Activated CD4-positive, alpha-beta T cell treated with anti-CD3 and anti-CD28 coated beads, Interleukin-2, amount 10 ng/mL, durations not matched to agents 24 days and 14 days (primary cell): ENCODE results near the gene LDHD. TPM values are rescaled to one million over a fixed set of nuclear protein-coding genes. Genes with fewer than 3 reads are reported as not detected.

Source experiments
- DNase-seq: peaks from one replicate; pipeline ENCODE4 v3.0.0; 2022
- H3K27ac Mint-ChIP-seq: one replicate; pipeline ENCODE4 v1.8.0; 2022; ENCODE audit warnings: mild to moderate bottlenecking, mixed read lengths
- H3K27me3 Mint-ChIP-seq: one replicate; pipeline ENCODE4 v1.8.0; 2022; ENCODE audit warnings: mixed read lengths
- H3K36me3 Mint-ChIP-seq: one replicate; pipeline ENCODE4 v1.8.0; 2022; ENCODE audit warnings: low read depth, mild to moderate bottlenecking, mixed read lengths
- H3K4me1 Mint-ChIP-seq: one replicate; pipeline ENCODE4 v1.8.0; 2021; ENCODE audit warnings: mixed read lengths
- H3K4me3 Mint-ChIP-seq: one replicate; pipeline ENCODE4 v1.8.0; 2022; ENCODE audit warnings: mild to moderate bottlenecking, moderate library complexity, mixed read lengths
- H3K9me3 Mint-ChIP-seq: one replicate; pipeline ENCODE4 v1.8.0; 2021; ENCODE audit warnings: mixed read lengths
- intact Hi-C: fragments of 100-400 bp; cut with micrococcal nuclease; formaldehyde crosslinking; loops from one replicate; pipeline ENCODE4 v1.15.1; 2023
- total RNA-seq: library from RNA; stranded (reverse); gene quantifications from 2 replicates; pipeline ENCODE4 v1.2.3, GENCODE V29; 2022

LDHD gene
- total RNA-seq, 1 donor from 2014 or later, result 0.09 TPM

- Mint-ChIP-seq H3K36me3 (peaks cover 19% of the 10 kb centered on the region), H3K9me3 (no peaks in the 10 kb centered on the region), H3K4me3 (no peak overlapping the region), H3K4me1 (peaks cover 40% of the 10 kb centered on the region), H3K27ac (peak overlapping the region; percentile 25), H3K27me3 (no peaks in the 10 kb centered on the region)
- intact Hi-C loops, result no loop called here
- no peak for DNase-seq
Observed at GRCh38 chr16:75088216-75088615, 28.4 kb downstream of the LDHD start.

GRCh38 chr16:75087375-75087979 is 29.1 kb downstream of the LDHD start:
- Mint-ChIP-seq H3K4me1 (peaks cover 40% of the 10 kb centered on the region), H3K36me3 (peaks cover 20% of the 10 kb centered on the region), H3K9me3 (no peaks in the 10 kb centered on the region), H3K27me3 (no peaks in the 10 kb centered on the region), H3K4me3 (no peak overlapping the region), H3K27ac (no peak overlapping the region)
- intact Hi-C loops, result no loop called here
- DNase-seq, result no peak

DNA sequence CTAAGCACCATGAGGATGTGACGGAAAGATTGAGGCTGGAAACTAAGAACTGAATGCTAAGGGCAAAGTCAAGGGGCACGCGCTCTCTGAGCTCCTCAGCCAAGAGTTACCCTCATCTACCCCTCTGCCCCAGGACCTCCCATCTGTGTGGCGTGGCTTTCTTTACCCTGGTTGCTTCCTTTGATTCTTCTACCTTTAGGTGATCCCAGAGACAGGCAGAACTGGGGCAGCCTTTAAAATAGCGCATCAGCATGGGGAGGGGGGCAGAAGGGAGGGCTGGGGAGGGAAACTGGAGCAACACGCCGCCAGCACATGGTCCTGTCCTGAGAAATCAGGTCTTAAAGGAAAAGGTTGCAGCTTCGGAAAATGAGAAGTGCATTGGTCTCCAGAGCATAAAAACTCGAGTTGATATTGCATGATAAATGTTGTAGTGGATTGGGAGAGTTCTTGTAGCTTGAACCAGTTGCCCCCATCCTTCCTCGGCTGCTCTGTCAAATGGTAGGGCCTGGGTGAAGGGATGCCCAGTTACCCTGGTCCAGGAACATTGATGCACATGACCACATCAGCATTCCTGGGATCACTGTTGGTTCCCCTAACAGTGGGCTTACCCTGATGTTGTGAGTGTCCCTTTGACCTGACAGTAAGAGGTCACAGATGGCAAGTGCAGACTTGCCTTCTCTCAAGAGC is 29.7 kb downstream of the LDHD start:
- Mint-ChIP-seq H3K27ac (peak overlapping the region; percentile 44), H3K27me3 (no peaks in the 10 kb centered on the region), H3K9me3 (no peaks in the 10 kb centered on the region), H3K4me1 (peaks cover 39% of the 10 kb centered on the region), H3K4me3 (no peak overlapping the region), H3K36me3 (peaks cover 22% of the 10 kb centered on the region)
- intact Hi-C loops, result no loop called here
- no peak for DNase-seq

DNA sequence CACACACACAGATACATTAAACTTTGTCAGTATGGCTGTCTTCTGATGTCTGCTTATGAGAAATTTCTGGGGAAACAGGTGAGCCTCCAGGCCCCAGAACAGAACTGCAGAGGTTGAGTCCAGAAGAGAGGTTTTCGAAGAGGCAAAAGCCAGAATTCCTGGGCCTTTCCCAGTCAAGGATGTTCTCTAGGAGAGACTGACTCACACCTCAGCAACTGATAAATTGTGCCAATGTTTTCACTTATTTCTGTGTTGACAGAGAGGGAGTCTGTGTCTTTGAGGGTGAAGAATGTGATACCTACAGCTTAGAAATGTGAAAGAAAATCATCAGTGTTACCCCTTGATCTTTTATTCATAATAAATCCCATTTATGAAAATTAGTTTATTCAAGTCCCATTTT is 30.3 kb downstream of the LDHD start:
- Mint-ChIP-seq H3K27ac (no peak overlapping the region), H3K27me3 (no peaks in the 10 kb centered on the region)

GRCh38 chr16:75085556-75085955 is 31.0 kb downstream of the LDHD start:
- intact Hi-C loops, result no loop called here
- H3K27me3 Mint-ChIP-seq, result no peaks in the 10 kb centered on the region
- no peak for DNase-seq
- no peaks in the 10 kb centered on the region for H3K9me3 Mint-ChIP-seq
- H3K36me3 Mint-ChIP-seq, result peaks cover 23% of the 10 kb centered on the region
- no peak overlapping the region for H3K27ac Mint-ChIP-seq
- no peak overlapping the region for H3K4me3 Mint-ChIP-seq
- H3K4me1 Mint-ChIP-seq, result peaks cover 42% of the 10 kb centered on the region

More for the DNA sequence above, 30.3 kb downstream of the LDHD start:
- Mint-ChIP-seq H3K4me1 (peaks cover 41% of the 10 kb centered on the region), H3K9me3 (no peaks in the 10 kb centered on the region), H3K36me3 (peaks cover 22% of the 10 kb centered on the region), H3K4me3 (no peak overlapping the region)
- intact Hi-C loops, result no loop called here
- DNase-seq, result no peak

DNA sequence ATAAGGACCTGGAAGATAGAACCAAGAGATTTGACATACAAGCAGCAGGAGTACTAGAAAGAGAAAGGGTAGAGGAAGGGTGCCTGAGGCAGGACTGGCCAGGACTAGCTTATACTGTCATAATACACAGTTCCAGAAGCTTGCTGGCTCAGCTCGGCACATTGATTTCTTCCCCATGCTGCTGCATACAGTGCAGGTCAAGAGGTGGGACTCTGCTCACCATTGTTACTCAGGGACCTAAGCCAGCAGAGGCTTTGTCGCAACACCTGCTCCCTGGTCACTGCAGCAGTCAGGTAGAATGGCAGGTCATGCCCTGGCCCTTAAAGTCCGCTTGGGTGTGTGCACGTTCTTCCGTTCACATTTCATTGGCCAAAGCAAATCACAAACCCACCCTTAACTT is 32.8 kb downstream of the LDHD start:
- Mint-ChIP-seq H3K4me1 (peaks cover 34% of the 10 kb centered on the region), H3K4me3 (no peak overlapping the region), H3K27ac (no peak overlapping the region), H3K36me3 (peaks cover 25% of the 10 kb centered on the region), H3K27me3 (no peaks in the 10 kb centered on the region), H3K9me3 (peaks cover under 1% of the 10 kb centered on the region)
- DNase-seq, result no peak
- intact Hi-C loops, result no loop called here

GRCh38 chr16:75081179-75081859 is 35.3 kb downstream of the LDHD start:
- Mint-ChIP-seq H3K27me3 (no peaks in the 10 kb centered on the region), H3K4me1 (peaks cover 37% of the 10 kb centered on the region), H3K36me3 (peaks cover 31% of the 10 kb centered on the region), H3K4me3 (no peak overlapping the region), H3K9me3 (peaks cover 9% of the 10 kb centered on the region), H3K27ac (peak overlapping the region; percentile 1)
- no peak for DNase-seq
- intact Hi-C loops, result no loop called here

GRCh38 chr16:75080205-75081029 is 36.2 kb downstream of the LDHD start:
- Mint-ChIP-seq H3K36me3 (peaks cover 31% of the 10 kb centered on the region), H3K27me3 (no peaks in the 10 kb centered on the region), H3K9me3 (peaks cover 13% of the 10 kb centered on the region), H3K4me3 (no peak overlapping the region), H3K27ac (no peak overlapping the region), H3K4me1 (peaks cover 42% of the 10 kb centered on the region)
- no peak for DNase-seq
- intact Hi-C loops, result no loop called here

DNA sequence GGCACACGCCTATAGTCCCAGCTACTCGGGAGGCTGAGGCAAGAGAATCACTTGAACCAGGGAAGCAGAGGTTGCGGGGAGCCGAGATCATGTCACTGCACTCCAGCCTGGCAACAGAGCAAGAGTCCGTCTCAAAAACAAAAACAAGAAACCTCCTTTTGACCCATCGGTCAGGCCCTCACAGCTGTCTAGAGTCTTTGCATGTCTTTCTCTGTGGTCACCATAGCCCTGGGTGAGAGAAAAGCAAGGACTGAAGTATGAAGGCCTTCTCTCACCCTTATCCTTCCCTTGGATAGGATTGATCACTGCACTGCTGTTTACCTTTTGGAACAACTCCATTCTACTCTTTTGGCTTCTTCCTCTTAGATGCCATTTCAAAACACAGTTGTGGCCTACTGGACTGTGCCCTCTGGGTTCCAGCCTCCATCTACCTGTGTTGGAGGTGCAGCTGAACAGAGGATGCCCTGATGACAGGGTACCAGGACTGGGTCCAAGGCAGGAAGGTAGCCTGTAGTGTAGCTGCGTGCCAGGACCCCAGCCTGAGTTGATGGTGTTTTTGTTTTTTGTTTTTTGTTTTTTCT is 37.1 kb downstream of the LDHD start:
- no peak for DNase-seq
- intact Hi-C loops, result no loop called here
- H3K9me3 Mint-ChIP-seq, result peaks cover 13% of the 10 kb centered on the region
- peaks cover 45% of the 10 kb centered on the region for H3K4me1 Mint-ChIP-seq
- H3K27me3 Mint-ChIP-seq, result no peaks in the 10 kb centered on the region
- H3K27ac Mint-ChIP-seq, result no peak overlapping the region
- H3K4me3 Mint-ChIP-seq, result no peak overlapping the region
- H3K36me3 Mint-ChIP-seq, result peaks cover 25% of the 10 kb centered on the region

DNA sequence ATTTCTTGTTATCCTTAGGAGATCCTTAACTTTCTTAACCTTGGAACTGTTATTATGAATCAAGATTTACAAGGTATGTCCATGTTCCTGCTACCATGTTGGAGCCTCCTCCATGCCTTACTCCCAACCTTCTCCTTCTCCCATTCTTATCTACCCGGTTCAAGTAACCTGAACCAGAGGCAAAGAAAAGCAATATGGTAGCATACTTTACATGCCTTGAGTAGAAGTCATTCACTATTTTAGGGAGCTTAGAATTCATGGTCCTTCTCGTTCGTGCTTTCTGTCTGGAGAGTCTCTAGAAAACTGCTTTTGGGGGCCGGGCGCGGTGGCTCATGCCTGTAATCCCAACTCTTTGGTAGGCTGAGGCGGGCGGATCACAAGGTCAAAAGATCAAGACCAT is 37.7 kb downstream of the LDHD start:
- peaks cover 46% of the 10 kb centered on the region for H3K4me1 Mint-ChIP-seq
- peaks cover 13% of the 10 kb centered on the region for H3K9me3 Mint-ChIP-seq
- no peak overlapping the region for H3K27ac Mint-ChIP-seq
- intact Hi-C loops, result no loop called here
- no peak overlapping the region for H3K4me3 Mint-ChIP-seq
- DNase-seq, result no peak
- no peaks in the 10 kb centered on the region for H3K27me3 Mint-ChIP-seq
- peaks cover 22% of the 10 kb centered on the region for H3K36me3 Mint-ChIP-seq

GRCh38 chr16:75075688-75076268 is 40.8 kb downstream of the LDHD start:
- H3K27ac Mint-ChIP-seq, result peak overlapping the region; percentile 98
- peaks cover 13% of the 10 kb centered on the region for H3K9me3 Mint-ChIP-seq
- H3K36me3 Mint-ChIP-seq, result peaks cover 25% of the 10 kb centered on the region
- intact Hi-C loops, result loop anchor here (1.0 to 2.0 kb wide), 5 partner anchors 10 to 77 kb away; no protein-coding TSS in a partner anchor
- peaks cover 58% of the 10 kb centered on the region for H3K4me1 Mint-ChIP-seq
- no peaks in the 10 kb centered on the region for H3K27me3 Mint-ChIP-seq
- peak overlapping the region; percentile 89 for H3K4me3 Mint-ChIP-seq
- DNase-seq, result no peak

GRCh38 chr16:75074920-75075687 is 41.5 kb downstream of the LDHD start:
- Mint-ChIP-seq H3K27me3 (no peaks in the 10 kb centered on the region), H3K36me3 (peaks cover 29% of the 10 kb centered on the region), H3K4me3 (peak overlapping the region; percentile 89), H3K27ac (peak overlapping the region; percentile 98), H3K4me1 (peaks cover 63% of the 10 kb centered on the region), H3K9me3 (peaks cover 13% of the 10 kb centered on the region)
- DNase-seq, result peak; percentile 95
- intact Hi-C loops, result loop anchor here (1.0 to 2.0 kb wide), 5 partner anchors 10 to 77 kb away; no protein-coding TSS in a partner anchor
